LNCaP clone FGC (cell line): ENCODE data around the gene SCAI.
"Not testable (repeated sequence)": the region's sequence is repeated elsewhere in the genome, so short reads cannot be mapped to it uniquely, and the experiment has no call there.

Source experiments
- DNase-seq: peaks from one replicate; pipeline ENCODE4 v3.0.0-alpha.2; 2011; ENCODE audit warnings: low read depth
- H3K4me3 ChIP-seq: 2 replicates; pipeline ENCODE4 v1.5.1; 2011; ENCODE audit warnings: mild to moderate bottlenecking, low read depth, low read length, control low read depth
- CTCF ChIP-seq: IDR thresholded peaks from 2 replicates; pipeline ENCODE4 v1.5.1; 2012; ENCODE audit warnings: mild to moderate bottlenecking; ENCODE audit not compliant: control insufficient read depth, insufficient read depth; ENCODE audit errors: extremely low read depth

The SCAI gene

GRCh38 chr9:125028041-125028440 is 115.3 kb downstream of the SCAI start:
- TF ChIP-seq CTCF, result no peak
- DNase-seq, result no peak
- no peak overlapping the region for H3K4me3 ChIP-seq

GRCh38 chr9:125024917-125025316 is 118.4 kb downstream of the SCAI start:
- no peak for TF ChIP-seq CTCF
- no peak for DNase-seq
- H3K4me3 ChIP-seq, result no peak overlapping the region

GRCh38 chr9:125021069-125021468 is 122.3 kb downstream of the SCAI start:
- no peak for TF ChIP-seq CTCF
- no peak for DNase-seq
- H3K4me3 ChIP-seq, result no peak overlapping the region

GRCh38 chr9:125015655-125016054 is 127.7 kb downstream of the SCAI start:
- not testable (repeated sequence) for DNase-seq

GRCh38 chr9:125012013-125012412 is 131.3 kb downstream of the SCAI start:
- DNase-seq, H3K4me3 ChIP-seq: not testable (repeated sequence)

More at GRCh38 chr9:125015655-125016054, 127.7 kb downstream of the SCAI start:
- H3K4me3 ChIP-seq, result not testable (repeated sequence)

- H3K4me3 ChIP-seq, result no peak overlapping the region
- no peak for TF ChIP-seq CTCF
- no peak for DNase-seq
Observed at GRCh38 chr9:125008599-125008998, 134.7 kb downstream of the SCAI start.

- H3K4me3 ChIP-seq, result no peak overlapping the region
- DNase-seq, result no peak
- no peak for TF ChIP-seq CTCF
Observed at GRCh38 chr9:125003332-125003731, 140.0 kb downstream of the SCAI start.

GRCh38 chr9:124983698-124984097 is 159.6 kb downstream of the SCAI start:
- H3K4me3 ChIP-seq, result no peak overlapping the region
- no peak for DNase-seq
- no peak for TF ChIP-seq CTCF
